Subcutaneous abdominal adipose tissue (tissue), 5 donors: ENCODE results near the gene ADD3.

ENCODE experiments used
- H3K27ac ChIP-seq: one replicate; pipeline ENCODE4 v1.7.0; 2013; ENCODE audit warnings: low read depth, mild to moderate bottlenecking, inconsistent platforms, low read length, moderate library complexity
- H3K27me3 ChIP-seq, 5 donors: one replicate each; pipeline ENCODE4 v1.7.0; 2013; ENCODE audit warnings: low read length in 5 of 5, inconsistent platforms in 1 of 5; ENCODE audit not compliant: control insufficient read depth in 5 of 5, insufficient read depth in 4 of 5
- H3K36me3 ChIP-seq, 5 donors: one replicate each; pipeline ENCODE4 v1.7.0; 2013; ENCODE audit warnings: low read length in 5 of 5; ENCODE audit not compliant: control insufficient read depth in 5 of 5, insufficient read depth in 5 of 5
- H3K4me1 ChIP-seq, 5 donors: one replicate each; pipeline ENCODE4 v1.7.0; 2013; ENCODE audit warnings: low read length in 5 of 5, mild to moderate bottlenecking in 3 of 5, moderate library complexity in 1 of 5; ENCODE audit not compliant: control insufficient read depth in 5 of 5, insufficient read depth in 5 of 5
- H3K4me3 ChIP-seq, 5 donors: one replicate each; pipeline ENCODE4 v1.7.0; 2013; ENCODE audit warnings: low read length in 5 of 5, low read depth in 1 of 5
- H3K9ac ChIP-seq, 5 donors: one replicate each; pipeline ENCODE4 v1.7.0; 2013; ENCODE audit warnings: low read length in 5 of 5, mild to moderate bottlenecking in 4 of 5, moderate library complexity in 3 of 5
- H3K9me3 ChIP-seq, 5 donors: one replicate each; pipeline ENCODE4 v1.7.0; 2013; ENCODE audit warnings: low read length in 5 of 5; ENCODE audit not compliant: control insufficient read depth in 5 of 5
- donor health status: healthy.
- donor health status: healthy.
- donor health status: healthy.
- donor health status: healthy.
- donor health status: healthy.

ADD3 gene

GRCh38 chr10:110088367-110089104 is 80.8 kb downstream of the ADD3 start:
- H3K4me3 ChIP-seq: no peak overlapping the region
- no peaks in the 10 kb centered on the region for H3K9me3 ChIP-seq
- H3K36me3 ChIP-seq: peaks cover 0 to 3% (median 0%) of the 10 kb centered on the region in 5 donors
- no peak overlapping the region for H3K27ac ChIP-seq
- peaks cover 0 to 15% (median 10%) of the 10 kb centered on the region in 5 donors for H3K4me1 ChIP-seq
- H3K9ac ChIP-seq: no peak overlapping the region
- H3K27me3 ChIP-seq: no peaks in the 10 kb centered on the region

- Histone ChIP-seq H3K36me3 (no peaks in the 10 kb centered on the region), H3K9me3 (no peaks in the 10 kb centered on the region), H3K27ac (no peak overlapping the region), H3K4me3 (no peak overlapping the region), H3K9ac (no peak overlapping the region), H3K27me3 (no peaks in the 10 kb centered on the region), H3K4me1 (peaks cover 0 to 14% (median 8%) of the 10 kb centered on the region in 5 donors)
Observed at GRCh38 chr10:110091830-110092229, 84.0 kb downstream of the ADD3 start.

GRCh38 chr10:110093722-110094121 is 85.9 kb downstream of the ADD3 start:
- Histone ChIP-seq H3K9me3 (no peaks in the 10 kb centered on the region), H3K4me1 (peaks cover 0 to 13% (median 8%) of the 10 kb centered on the region in 5 donors), H3K36me3 (no peaks in the 10 kb centered on the region), H3K27ac (no peak overlapping the region), H3K4me3 (no peak overlapping the region), H3K9ac (no peak overlapping the region), H3K27me3 (no peaks in the 10 kb centered on the region)

- no peaks in the 10 kb centered on the region for H3K9me3 ChIP-seq
- no peak overlapping the region for H3K4me3 ChIP-seq
- H3K27me3 ChIP-seq: no peaks in the 10 kb centered on the region
- no peak overlapping the region for H3K27ac ChIP-seq
- H3K36me3 ChIP-seq: no peaks in the 10 kb centered on the region
- no peak overlapping the region for H3K9ac ChIP-seq
- peaks cover 0 to 8% (median 6%) of the 10 kb centered on the region in 5 donors for H3K4me1 ChIP-seq
Observed at GRCh38 chr10:110094786-110095185, 87.0 kb downstream of the ADD3 start.

GRCh38 chr10:110101464-110102144 is 93.8 kb downstream of the ADD3 start:
- peaks cover 0 to 8% (median 7%) of the 10 kb centered on the region in 5 donors for H3K36me3 ChIP-seq
- H3K4me1 ChIP-seq: peaks cover 0 to 20% (median 3%) of the 10 kb centered on the region in 5 donors
- no peak overlapping the region for H3K4me3 ChIP-seq
- no peaks in the 10 kb centered on the region for H3K9me3 ChIP-seq
- H3K9ac ChIP-seq: no peak overlapping the region
- no peaks in the 10 kb centered on the region for H3K27me3 ChIP-seq
- H3K27ac ChIP-seq: no peak overlapping the region

- Histone ChIP-seq H3K9ac (no peak overlapping the region), H3K4me3 (no peak overlapping the region), H3K36me3 (peaks cover 0 to 8% (median 7%) of the 10 kb centered on the region in 5 donors), H3K27me3 (no peaks in the 10 kb centered on the region), H3K27ac (no peak overlapping the region), H3K4me1 (peaks cover 0 to 17% (median 0%) of the 10 kb centered on the region in 5 donors), H3K9me3 (no peaks in the 10 kb centered on the region)
Observed at GRCh38 chr10:110103921-110104461, 96.2 kb downstream of the ADD3 start.

- Histone ChIP-seq H3K27ac (no peak overlapping the region), H3K27me3 (no peaks in the 10 kb centered on the region), H3K4me1 (peaks cover 0 to 17% (median 0%) of the 10 kb centered on the region in 5 donors), H3K9ac (no peak overlapping the region), H3K4me3 (no peak overlapping the region), H3K9me3 (no peaks in the 10 kb centered on the region), H3K36me3 (peaks cover 0 to 8% (median 7%) of the 10 kb centered on the region in 5 donors)
Observed at GRCh38 chr10:110105873-110106272, 98.1 kb downstream of the ADD3 start.

GRCh38 chr10:110107430-110107829 is 99.6 kb downstream of the ADD3 start:
- Histone ChIP-seq H3K27me3 (no peaks in the 10 kb centered on the region), H3K27ac (no peak overlapping the region), H3K9me3 (no peaks in the 10 kb centered on the region), H3K9ac (no peak overlapping the region), H3K4me3 (no peak overlapping the region), H3K4me1 (peaks cover 0 to 17% (median 0%) of the 10 kb centered on the region in 5 donors), H3K36me3 (peaks cover 0 to 8% (median 3%) of the 10 kb centered on the region in 5 donors)

- Histone ChIP-seq H3K27ac (no peak overlapping the region), H3K27me3 (no peaks in the 10 kb centered on the region), H3K4me3 (no peak overlapping the region), H3K9me3 (no peaks in the 10 kb centered on the region), H3K4me1 (peaks cover 0 to 13% (median 0%) of the 10 kb centered on the region in 5 donors), H3K36me3 (peaks cover 0 to 11% (median 6%) of the 10 kb centered on the region in 5 donors), H3K9ac (no peak overlapping the region)
Observed at GRCh38 chr10:110107887-110108286, 100.1 kb downstream of the ADD3 start.

GRCh38 chr10:110109511-110109910 is 101.7 kb downstream of the ADD3 start:
- Histone ChIP-seq H3K27me3 (no peaks in the 10 kb centered on the region), H3K4me1 (peaks cover 0 to 5% (median 0%) of the 10 kb centered on the region in 5 donors), H3K27ac (no peak overlapping the region), H3K36me3 (peaks cover 0 to 20% (median 11%) of the 10 kb centered on the region in 5 donors), H3K9ac (no peak overlapping the region), H3K4me3 (no peak overlapping the region), H3K9me3 (no peaks in the 10 kb centered on the region)
